H1 (cell line): Measurements from ENCODE around the gene FERMT2. TPM values are rescaled to one million over a fixed set of nuclear protein-coding genes. Genes with fewer than 3 reads are reported as not detected.

Experiments used
- CTCF ChIA-PET: fragments of 300-600 bp; sonication (Branson Sonifier 250); formaldehyde crosslinking; loops from one replicate; lab custom pipeline; 2021; ENCODE audit not compliant: partially characterized antibody; lab: Charles Lee
- POLR2A ChIA-PET: fragments of 300-600 bp; sonication (Branson Sonifier 250); formaldehyde crosslinking; loops from one replicate; lab custom pipeline; 2021; ENCODE audit warnings: inconsistent platforms; ENCODE audit not compliant: partially characterized antibody; lab: Charles Lee
- DNase-seq, 2 experiments: peaks; one replicate each; pipeline versions ENCODE4 v3.0.0 to v3.0.0-alpha.2; 2010 to 2022; ENCODE audit warnings: low spot score in 2 of 2, low read depth in 1 of 2, mixed read lengths in 1 of 2
- FAIRE-seq: peaks from 2 replicates; lab custom pipeline; 2011; peaks lifted over from hg19 to GRCh38; lab: Jason Lieb, UNC
- H2AFZ ChIP-seq: 2 replicates; pipeline ENCODE4 v1.8.1; 2012; ENCODE audit warnings: low read length, inconsistent platforms
- H2AK5ac ChIP-seq: 2 replicates; pipeline ENCODE4 v1.6.1; 2013; ENCODE audit warnings: low read depth, low read length
- H2BK120ac ChIP-seq: replicated peaks from 2 replicates; pipeline ENCODE3; 2013; ENCODE audit warnings: low read depth, low read length, inconsistent platforms
- H2BK12ac ChIP-seq: 2 replicates; pipeline ENCODE4 v1.6.1; 2013; ENCODE audit warnings: low read depth, low read length
- H2BK15ac ChIP-seq: 2 replicates; pipeline ENCODE4 v1.6.1; 2013; ENCODE audit warnings: low read length
- H2BK20ac ChIP-seq: 2 replicates; pipeline ENCODE4 v1.6.1; 2013; ENCODE audit warnings: low read length
- H2BK5ac ChIP-seq: 2 replicates; pipeline ENCODE4 v1.6.1; 2013; ENCODE audit warnings: low read depth, low read length
- H3K14ac ChIP-seq: 2 replicates; pipeline ENCODE4 v1.6.1; 2013; ENCODE audit warnings: inconsistent platforms; ENCODE audit not compliant: insufficient read length
- H3K18ac ChIP-seq: 2 replicates; pipeline ENCODE4 v1.6.1; 2013; ENCODE audit warnings: low read length; ENCODE audit errors: extremely low read depth
- H3K23ac ChIP-seq: 2 replicates; pipeline ENCODE4 v1.6.1; 2013; ENCODE audit warnings: inconsistent platforms; ENCODE audit not compliant: insufficient read length
- H3K23me2 ChIP-seq: 2 replicates; pipeline ENCODE4 v1.6.1; 2013; ENCODE audit warnings: low read depth, low read length
- H3K27ac ChIP-seq: 2 replicates; pipeline ENCODE4 v1.6.1; 2011; ENCODE audit warnings: low read depth, low read length, inconsistent platforms
- H3K27me3 ChIP-seq, 4 experiments: replicated peaks in 1 of 4; 1 replicate in 1 of 4; 2 replicates in 3 of 4; pipeline versions ENCODE4 v1.6.1 to v1.8.1; 2011 to 2013; ENCODE audit warnings: low read length in 3 of 4, mild to moderate bottlenecking in 3 of 4, inconsistent platforms in 2 of 4, mixed read lengths in 2 of 4, moderate library complexity in 1 of 4; ENCODE audit not compliant: control insufficient read depth in 3 of 4, insufficient read depth in 3 of 4; ENCODE audit errors: extremely low read depth in 1 of 4
- H3K36me3 ChIP-seq, 4 experiments: 2 replicates each; pipeline versions ENCODE4 v1.6.1 to v1.8.1; 2011 to 2013; ENCODE audit warnings: mild to moderate bottlenecking in 4 of 4, low read length in 3 of 4, moderate library complexity in 2 of 4, control low read depth in 1 of 4, inconsistent platforms in 1 of 4; ENCODE audit not compliant: insufficient read depth in 4 of 4, control insufficient read depth in 2 of 4
- H3K4ac ChIP-seq: replicated peaks from 2 replicates; pipeline ENCODE3; 2013; ENCODE audit warnings: low read length, low read depth, mixed read lengths, inconsistent platforms; ENCODE audit not compliant: insufficient read length
- H3K4me1 ChIP-seq, 4 experiments: replicated peaks in 1 of 4; 1 replicate in 1 of 4; 2 replicates in 3 of 4; pipeline versions ENCODE4 v1.6.1 to v1.8.1; 2011 to 2013; ENCODE audit warnings: low read length in 3 of 4, inconsistent platforms in 2 of 4, mixed read lengths in 1 of 4; ENCODE audit not compliant: insufficient read depth in 4 of 4, control insufficient read depth in 3 of 4
- H3K4me2 ChIP-seq, 2 experiments: 2 replicates each; pipeline versions ENCODE4 v1.6.1 to v1.8.1; 2011 to 2013; ENCODE audit warnings: low read depth in 2 of 2, low read length in 2 of 2, control low read depth in 1 of 2, inconsistent platforms in 1 of 2, mild to moderate bottlenecking in 1 of 2; ENCODE audit not compliant: insufficient read depth in 1 of 2
- H3K4me3 ChIP-seq, 4 experiments: fragments of 200-600, 300-600 bp in 1 of 4; sonication (generic), shearing (Covaris generic), sonication (Bioruptor Twin) in 1 of 4; 2 replicates each; pipeline versions ENCODE4 v1.5.1 to v1.8.1; 2011 to 2016; ENCODE audit warnings: low read length in 4 of 4, low read depth in 3 of 4, control low read depth in 2 of 4, inconsistent platforms in 2 of 4, mild to moderate bottlenecking in 2 of 4, mixed read lengths in 1 of 4, moderate library complexity in 1 of 4; ENCODE audit not compliant: insufficient read depth in 2 of 4; ENCODE audit errors: extremely low read depth in 1 of 4
- H3K56ac ChIP-seq: replicated peaks from 2 replicates; pipeline ENCODE3; 2013; ENCODE audit warnings: low read depth, mild to moderate bottlenecking, mixed read lengths, low read length, inconsistent platforms; ENCODE audit not compliant: insufficient read length
- H3K79me1 ChIP-seq: 2 replicates; pipeline ENCODE4 v1.6.1; 2013; ENCODE audit warnings: low read depth, low read length, control low read depth
- H3K79me2 ChIP-seq, 2 experiments: 2 replicates each; pipeline versions ENCODE4 v1.6.1 to v1.8.1; 2012 to 2013; ENCODE audit warnings: low read length in 2 of 2, mild to moderate bottlenecking in 2 of 2, inconsistent platforms in 1 of 2; ENCODE audit not compliant: insufficient read depth in 2 of 2, control insufficient read depth in 1 of 2
- H3K9ac ChIP-seq, 4 experiments: replicated peaks in 1 of 4; 1 replicate in 1 of 4; 2 replicates in 3 of 4; pipeline versions ENCODE4 v1.6.1 to v1.8.1; 2011 to 2013; ENCODE audit warnings: low read depth in 3 of 4, low read length in 3 of 4, control low read depth in 2 of 4, mild to moderate bottlenecking in 2 of 4, moderate library complexity in 2 of 4, inconsistent platforms in 1 of 4; ENCODE audit errors: extremely low read depth in 1 of 4
- H3K9me3 ChIP-seq, 2 experiments: 2 replicates each; pipeline versions ENCODE4 v1.6.1 to v1.8.1; 2012 to 2013; ENCODE audit warnings: mild to moderate bottlenecking in 2 of 2, moderate library complexity in 2 of 2, control low read depth in 1 of 2, inconsistent platforms in 1 of 2, low read depth in 1 of 2, low read length in 1 of 2, mixed read lengths in 1 of 2; ENCODE audit not compliant: insufficient read depth in 2 of 2
- H4K20me1 ChIP-seq, 2 experiments: replicated peaks in 1 of 2; 2 replicates each; pipeline versions ENCODE3 to v1.8.1; 2011 to 2013; ENCODE audit warnings: inconsistent platforms in 2 of 2, low read length in 2 of 2, mild to moderate bottlenecking in 1 of 2; ENCODE audit not compliant: insufficient read depth in 2 of 2, control insufficient read depth in 1 of 2
- H4K5ac ChIP-seq: 2 replicates; pipeline ENCODE4 v1.6.1; 2013; ENCODE audit warnings: low read length, low read depth, mixed read lengths, inconsistent platforms; ENCODE audit not compliant: insufficient read length
- H4K8ac ChIP-seq: 2 replicates; pipeline ENCODE4 v1.8.0; 2013; ENCODE audit warnings: mild to moderate bottlenecking, moderate library complexity, low read length, inconsistent platforms; ENCODE audit not compliant: insufficient read depth; ENCODE audit errors: extremely low read depth
- H4K91ac ChIP-seq: replicated peaks from 2 replicates; pipeline ENCODE3; 2013; ENCODE audit warnings: low read length, mixed read lengths, inconsistent platforms; ENCODE audit not compliant: insufficient read length
- CHD2 ChIP-seq: IDR thresholded peaks from 2 replicates; pipeline ENCODE4 v1.6.1; 2012; ENCODE audit warnings: low read length, improper control_type of control experiment
- JUN ChIP-seq: IDR thresholded peaks from 2 replicates; pipeline ENCODE4 v1.6.1; 2011; ENCODE audit warnings: low read depth, mild to moderate bottlenecking, improper control_type of control experiment, low read length
- POLR2A ChIP-seq, 2 experiments: IDR thresholded peaks; 1 replicate in 1 of 2; 2 replicates in 1 of 2; pipeline ENCODE4 v1.6.1; 2011; ENCODE audit warnings: low read depth in 2 of 2, low read length in 2 of 2, mild to moderate bottlenecking in 2 of 2; ENCODE audit errors: control extremely low read depth in 1 of 2
- RAD21 ChIP-seq, 2 experiments: IDR thresholded peaks in 1 of 2; conservative IDR thresholded peaks in 1 of 2; 2 replicates each; pipeline ENCODE4 v1.6.1; 2011; ENCODE audit warnings: low read depth in 2 of 2, low read length in 2 of 2, improper control_type of control experiment in 1 of 2, inconsistent platforms in 1 of 2, mild to moderate bottlenecking in 1 of 2, moderate library complexity in 1 of 2
- RXRA ChIP-seq: IDR thresholded peaks from 2 replicates; pipeline ENCODE4 v1.6.1; 2011; ENCODE audit warnings: low read depth, mild to moderate bottlenecking, low read length, moderate library complexity; ENCODE audit not compliant: insufficient read depth
- SIN3A ChIP-seq, 2 experiments: IDR thresholded peaks in 1 of 2; conservative IDR thresholded peaks in 1 of 2; 2 replicates each; pipeline ENCODE4 v1.6.1; 2011 to 2012; ENCODE audit warnings: low read length in 2 of 2, improper control_type of control experiment in 1 of 2, low read depth in 1 of 2, mild to moderate bottlenecking in 1 of 2
- SP4 ChIP-seq: IDR thresholded peaks from 2 replicates; pipeline ENCODE4 v1.6.1; 2012; ENCODE audit warnings: low read length, inconsistent platforms
- SUZ12 ChIP-seq: fragments of 200-600 bp; sonication (generic); IDR thresholded peaks from 2 replicates; pipeline ENCODE4 v1.6.1; 2012; ENCODE audit warnings: mild to moderate bottlenecking, inconsistent platforms, low read length, moderate library complexity, mixed read lengths
- TAF7 ChIP-seq: optimal IDR thresholded peaks from 2 replicates; pipeline ENCODE3; 2011; ENCODE audit warnings: low read depth, mild to moderate bottlenecking, inconsistent platforms, low read length, moderate library complexity, borderline replicate concordance
- TBP ChIP-seq: IDR thresholded peaks from 2 replicates; pipeline ENCODE4 v1.6.1; 2011; ENCODE audit warnings: low read depth, low read length, improper control_type of control experiment
- YY1 ChIP-seq: IDR thresholded peaks from 2 replicates; pipeline ENCODE4 v1.6.1; 2011; ENCODE audit warnings: low read depth, mild to moderate bottlenecking, low read length
- ZNF274 ChIP-seq: IDR thresholded peaks from 2 replicates; pipeline ENCODE4 v1.7.0; 2012; ENCODE audit warnings: low read length, borderline replicate concordance; ENCODE audit errors: extremely low read depth
- WGBS, 2 experiments: shearing (Covaris generic) in 1 of 2; methylation state at CpG; one replicate each; pipeline versions ENCODE4 v1.1.6 to v1.1.7; 2013 to 2015; ENCODE audit warnings: low lambda C conversion rate in 2 of 2, mixed read lengths in 2 of 2, inconsistent platforms in 1 of 2, low coverage in 1 of 2, missing lambda C conversion rate in 1 of 2; ENCODE audit not compliant: insufficient replicate concordance in 2 of 2, insufficient coverage in 1 of 2, insufficient read length in 1 of 2; ENCODE audit errors: extremely low coverage in 1 of 2, missing lambda C conversion rate in 1 of 2; 5-methylcytosine and 5-hydroxymethylcytosine counted together
- polyA plus RNA-seq, 7 experiments: library from polyadenylated mRNA; depleted of rRNA in 3 of 7; stranded (reverse) in 5 of 7; unstranded in 2 of 7; fragments of >200 nt in 5 of 7; fragments of 200-250 nt in 2 of 7; gene quantifications; 1 replicate in 5 of 7; 2 replicates in 1 of 7; 4 replicates in 1 of 7; pipeline versions ENCODE4 v1.2.1 to v1.2.3, GENCODE V29; 2011 to 2013; ENCODE audit warnings: missing spikeins in 2 of 7, mixed read lengths in 2 of 7
- total RNA-seq: library from RNA; stranded (reverse); fragmentation: NEBNext Ultra II Directional; extraction: Animal tissue kit (Norgen Biotek cat#: 25700); gene quantifications from 2 replicates; pipeline ENCODE4 v1.2.1, GENCODE V29; 2021

The FERMT2 gene
- total and polyA plus RNA-seq, 2 of the 8 experiments (the other 6 are each of a cell fraction or from before 2014, with no cell fraction given), result 53.3 to 142 TPM

DNA sequence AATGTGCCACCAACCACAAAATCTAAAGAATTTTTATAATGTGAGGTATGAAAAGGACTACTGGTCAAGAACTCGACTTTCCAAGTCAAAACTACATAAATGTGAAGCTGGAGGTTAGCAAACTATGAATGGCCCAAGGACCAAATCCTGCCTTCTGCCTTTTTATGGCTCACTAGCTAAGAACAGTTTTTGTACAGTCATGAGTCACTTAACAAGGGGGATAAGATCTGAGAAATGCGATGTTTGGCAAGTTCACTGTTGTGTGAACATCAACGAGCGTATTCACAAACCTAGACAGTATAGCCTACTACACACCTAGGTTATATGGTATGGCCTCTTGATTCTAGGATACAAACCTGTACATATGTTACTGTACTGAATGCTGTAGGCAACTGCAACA lies 28.2 kb downstream of the FERMT2 start:
- H3K4ac ChIP-seq, result no peak overlapping the region
- H2BK20ac ChIP-seq, result no peak overlapping the region
- no peak overlapping the region for H2BK15ac ChIP-seq
- H3K23ac ChIP-seq, result no peak overlapping the region
- H3K27me3 ChIP-seq, result no peaks in the 10 kb centered on the region
- H2BK120ac ChIP-seq, result no peak overlapping the region
- H3K9me3 ChIP-seq, result no peaks in the 10 kb centered on the region
- peaks cover 0 to 15% (median 4%) of the 10 kb centered on the region in 4 experiments; a peak in 6 of 8 replicates for H3K36me3 ChIP-seq
- H4K20me1 ChIP-seq, result peaks cover 2% of the 10 kb centered on the region in 2 experiments
- no peak overlapping the region for H2AK5ac ChIP-seq
- no peak overlapping the region for H3K14ac ChIP-seq
- peaks cover 0 to 6% (median 2%) of the 10 kb centered on the region in 4 experiments; a peak in 3 of 7 replicates for H3K4me1 ChIP-seq
- no peak overlapping the region for H4K91ac ChIP-seq
- H3K4me3 ChIP-seq, result no peak overlapping the region
- WGBS, 2 experiments, result 94% methylated on average over 4 of the region's 4 CpGs; no CpG with 5 or more reads in 1 of the 2 experiments
- FAIRE-seq (no peak), DNase-seq (no peak)
- no peak overlapping the region for H3K9ac ChIP-seq
- H3K4me2 ChIP-seq, result no peak overlapping the region
- no peak overlapping the region for H4K8ac ChIP-seq
- CTCF ChIA-PET, result interaction anchor here (0.7 to 2.5 kb wide), 7 partner anchors 13 to 1167 kb away, joined by 3 to 9 read pairs (median 3); no protein-coding TSS in a partner anchor
- H3K56ac ChIP-seq, result no peak overlapping the region
- H3K79me2 ChIP-seq, result peaks cover 8 to 93% of the 10 kb centered on the region in 2 experiments
- TF ChIP-seq CHD2, result no peak
- no peak for TF ChIP-seq SP4
- TF ChIP-seq ZNF274, result no peak
- no peak for TF ChIP-seq SUZ12
- TF ChIP-seq TBP, result no peak
- TF ChIP-seq YY1, result no peak
- no peak for TF ChIP-seq RXRA
- TF ChIP-seq POLR2A (IDR thresholded peaks at IDR 0.05; ENCODE audit: control extremely low read depth in 1 of 2, low read depth in 2 of 2, low read length in 2 of 2), result no peak
- no peak for TF ChIP-seq SIN3A (conservative IDR thresholded peaks at IDR 0.05 in 1 of 2, IDR thresholded peaks at IDR 0.05 in 1 of 2; ENCODE audit: low read depth in 1 of 2, low read length in 2 of 2)
- TF ChIP-seq JUN, result no peak
- no peak for TF ChIP-seq TAF7
- no peak for TF ChIP-seq RAD21 (IDR thresholded peaks at IDR 0.05 in 1 of 2, conservative IDR thresholded peaks at IDR 0.05 in 1 of 2; ENCODE audit: low read depth in 2 of 2, low read length in 2 of 2)
- POLR2A ChIA-PET, result interaction anchor here (1.3 to 1.9 kb wide), 3 partner anchors 14 to 31 kb away, joined by 3 to 4 read pairs (median 4); no protein-coding TSS in a partner anchor
- H2BK12ac ChIP-seq, result no peak overlapping the region
- H4K5ac ChIP-seq, result no peak overlapping the region
- no peak overlapping the region for H3K18ac ChIP-seq
- H2BK5ac ChIP-seq, result no peak overlapping the region
- H2AFZ ChIP-seq, result no peak overlapping the region
- H3K79me1 ChIP-seq, result peaks cover 11% of the 10 kb centered on the region; the same call in 1 of the 2 replicates
- H3K23me2 ChIP-seq, result no peaks in the 10 kb centered on the region
- no peak overlapping the region for H3K27ac ChIP-seq
